HG02763 (cell line): ENCODE results near the gene APBA2.
"Not testable (repeated sequence)": the region's sequence is repeated elsewhere in the genome, so short reads cannot be mapped to it uniquely, and the experiment has no call there.

Experiments
- ATAC-seq: cut with Tn5 transposase; IDR thresholded peaks from one replicate; pipeline ENCODE4 v1.9.1; 2021; ENCODE audit warnings: mild to moderate bottlenecking, moderate library complexity; ENCODE audit not compliant: unreplicated experiment

APBA2 gene

GRCh38 chr15:28885630-28886430 is at the start of gene APBA2:
APBA2 (plus strand) TSS chr15:28885974; CDS start chr15:29053885, 167,911 bp downstream.
- no peak for ATAC-seq

- ATAC-seq: not testable (repeated sequence)
Measured at GRCh38 chr15:28840285-28840684, 45.5 kb upstream of the APBA2 start.

GRCh38 chr15:28842210-28842609 is 43.6 kb upstream of the APBA2 start:
- ATAC-seq: not testable (repeated sequence)

- ATAC-seq: not testable (repeated sequence)
Measured at GRCh38 chr15:28843520-28843919, 42.3 kb upstream of the APBA2 start.

GRCh38 chr15:28844147-28844546 is 41.6 kb upstream of the APBA2 start:
- ATAC-seq: not testable (repeated sequence)

GRCh38 chr15:28847247-28847646 is 38.5 kb upstream of the APBA2 start:
- not testable (repeated sequence) for ATAC-seq

GRCh38 chr15:28847959-28848358 is 37.8 kb upstream of the APBA2 start:
- not testable (repeated sequence) for ATAC-seq

- not testable (repeated sequence) for ATAC-seq
Measured at GRCh38 chr15:28848521-28848920, 37.3 kb upstream of the APBA2 start, which contains the start of gene GOLGA6L7. GOLGA6L7 (minus strand) TSS chr15:28848644; CDS start chr15:28848549, 95 bp downstream.

GRCh38 chr15:28849271-28849670 is 36.5 kb upstream of the APBA2 start:
- ATAC-seq: not testable (repeated sequence)

- not testable (repeated sequence) for ATAC-seq
Measured at GRCh38 chr15:28849766-28850165, 36.0 kb upstream of the APBA2 start.

- ATAC-seq: not testable (repeated sequence)
Measured at GRCh38 chr15:28853654-28854053, 32.1 kb upstream of the APBA2 start.

GRCh38 chr15:28854578-28854977 is 31.2 kb upstream of the APBA2 start:
- ATAC-seq: not testable (repeated sequence)

GRCh38 chr15:28861031-28861534 is 24.7 kb upstream of the APBA2 start:
- ATAC-seq: no peak

- ATAC-seq: not testable (repeated sequence)
Measured at GRCh38 chr15:28861589-28862293, 24.0 kb upstream of the APBA2 start.

GRCh38 chr15:28868744-28869345 is 16.9 kb upstream of the APBA2 start:
- no peak for ATAC-seq

GRCh38 chr15:28871168-28871567 is 14.6 kb upstream of the APBA2 start:
- ATAC-seq: no peak

GRCh38 chr15:28873006-28873405 is 12.8 kb upstream of the APBA2 start:
- ATAC-seq: no peak

- no peak for ATAC-seq
Measured at GRCh38 chr15:28873585-28874190, 12.1 kb upstream of the APBA2 start.

- ATAC-seq: no peak
Measured at GRCh38 chr15:28875461-28876000, 10.2 kb upstream of the APBA2 start.

GRCh38 chr15:28876131-28876844 is 9.5 kb upstream of the APBA2 start:
- no peak for ATAC-seq
